HEK293T (cell line): ENCODE measurements around the gene RUSC2.

ENCODE experiments used
- CTCF ChIA-PET: fragments of 350-600 bp; formaldehyde crosslinking; extraction: SDS; loops from one replicate; lab custom pipeline; 2021; ENCODE audit warnings: antibody characterized with exemption, inconsistent platforms; lab: Yijun Ruan, JAX
- POLR2A ChIA-PET: fragments of 350-600 bp; formaldehyde crosslinking; extraction: SDS; loops from one replicate; lab custom pipeline; 2020; ENCODE audit warnings: antibody characterized with exemption, inconsistent platforms; lab: Yijun Ruan, JAX
- DNase-seq: peaks from one replicate; pipeline ENCODE4 v3.0.0; 2012; ENCODE audit warnings: mixed read lengths; ENCODE audit errors: extremely low spot score
- ARNT ChIP-seq: fragments of 450-650 bp; IDR thresholded peaks from 2 replicates; pipeline ENCODE4 v1.6.1; 2017; ENCODE audit warnings: mild to moderate bottlenecking
- BHLHE40 ChIP-seq: fragments of 450-650 bp; IDR thresholded peaks from 2 replicates; pipeline ENCODE4 v1.6.1; 2016; ENCODE audit warnings: mild to moderate bottlenecking, moderate library complexity, borderline replicate concordance
- CTBP1 ChIP-seq: fragments of 450-650 bp; IDR thresholded peaks from 2 replicates; pipeline ENCODE4 v1.6.1; 2016; ENCODE audit warnings: borderline replicate concordance
- ELF4 ChIP-seq: fragments of 450-650 bp; IDR thresholded peaks from 2 replicates; pipeline ENCODE4 v1.6.1; 2017; ENCODE audit warnings: antibody characterized with exemption
- FOXA1 ChIP-seq: fragments of 450-650 bp; IDR thresholded peaks from 2 replicates; pipeline ENCODE4 v1.6.1; 2016; ENCODE audit warnings: mild to moderate bottlenecking
- FOXK2 ChIP-seq: fragments of 450-650 bp; IDR thresholded peaks from 2 replicates; pipeline ENCODE4 v1.6.1; 2016; ENCODE audit warnings: mild to moderate bottlenecking
- FOXM1 ChIP-seq: fragments of 450-650 bp; IDR thresholded peaks from 2 replicates; pipeline ENCODE4 v1.6.1; 2017; ENCODE audit warnings: mild to moderate bottlenecking, borderline replicate concordance
- HDGF ChIP-seq: fragments of 450-650 bp; IDR thresholded peaks from 2 replicates; pipeline ENCODE4 v1.6.1; 2017; ENCODE audit warnings: antibody characterized with exemption, borderline replicate concordance
- L3MBTL2 ChIP-seq: fragments of 450-650 bp; conservative IDR thresholded peaks from 2 replicates; pipeline ENCODE4 v1.6.1; 2016; ENCODE audit warnings: mild to moderate bottlenecking
- LEF1 ChIP-seq: fragments of 450-650 bp; IDR thresholded peaks from 2 replicates; pipeline ENCODE4 v1.6.1; 2017; ENCODE audit warnings: mild to moderate bottlenecking, borderline replicate concordance
- NFRKB ChIP-seq: fragments of 450-650 bp; IDR thresholded peaks from 2 replicates; pipeline ENCODE4 v1.6.1; 2016; ENCODE audit warnings: mild to moderate bottlenecking, moderate library complexity
- SP1 ChIP-seq: fragments of 450-650 bp; IDR thresholded peaks from 2 replicates; pipeline ENCODE4 v1.6.1; 2017
- SUZ12 ChIP-seq: fragments of 450-650 bp; IDR thresholded peaks from 2 replicates; pipeline ENCODE4 v1.6.1; 2016; ENCODE audit warnings: mild to moderate bottlenecking
- TARDBP ChIP-seq: fragments of 450-650 bp; IDR thresholded peaks from 2 replicates; pipeline ENCODE4 v1.6.1; 2016
- ZNF384 ChIP-seq: fragments of 450-650 bp; IDR thresholded peaks from 2 replicates; pipeline ENCODE4 v1.6.1; 2016
- TF ChIP-seq, protein P1 (sequence below): fragments of 450-650 bp; IDR thresholded peaks from 2 replicates; pipeline ENCODE4 v1.6.1; 2016

RUSC2 gene

GRCh38 chr9:35517552-35518224 lies 27.8 kb downstream of the RUSC2 start:
- POLR2A ChIA-PET, result no interaction called here
- CTCF ChIA-PET, result no interaction called here
- no peak for DNase-seq
- TF ChIP-seq FOXA1 (no peak), ELF4 (no peak), SUZ12 (no peak)

DNA sequence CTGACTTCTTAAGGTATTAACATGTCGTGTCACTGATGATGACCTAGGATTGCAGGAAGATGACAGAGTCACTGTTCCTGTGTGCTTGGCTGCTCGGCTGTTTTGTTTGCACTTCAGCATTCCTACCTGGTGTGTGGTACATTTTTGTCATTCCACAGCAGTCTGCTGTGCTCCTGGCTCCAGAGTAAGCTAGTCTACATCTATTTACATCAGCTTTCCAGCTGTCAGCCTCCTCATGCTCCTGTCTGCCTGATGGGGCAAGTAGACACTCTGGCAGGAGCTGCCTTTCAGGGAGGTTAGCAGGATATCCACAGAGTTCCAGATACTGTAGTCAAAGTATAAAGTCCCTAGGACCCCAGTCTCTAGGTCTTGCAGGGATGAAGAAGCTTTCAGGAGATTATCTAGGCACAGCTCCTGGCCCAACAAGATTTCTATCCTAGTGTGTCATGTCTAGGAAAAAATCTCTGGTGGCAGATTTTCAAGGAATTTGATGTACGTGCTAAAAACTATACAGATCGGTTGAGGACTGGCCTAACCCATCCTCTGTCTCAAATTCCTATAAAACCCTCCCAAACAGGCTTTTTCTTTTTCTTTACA lies 28.4 kb downstream of the RUSC2 start:
- no peak for DNase-seq
- CTCF ChIA-PET, result no interaction called here
- POLR2A ChIA-PET, result no interaction called here
- TF ChIP-seq ARNT (no peak), FOXK2 (no peak), HDGF (no peak), ZNF384 (no peak), ELF4 (no peak), NFRKB (no peak), L3MBTL2 (no peak), FOXA1 (no peak)

DNA sequence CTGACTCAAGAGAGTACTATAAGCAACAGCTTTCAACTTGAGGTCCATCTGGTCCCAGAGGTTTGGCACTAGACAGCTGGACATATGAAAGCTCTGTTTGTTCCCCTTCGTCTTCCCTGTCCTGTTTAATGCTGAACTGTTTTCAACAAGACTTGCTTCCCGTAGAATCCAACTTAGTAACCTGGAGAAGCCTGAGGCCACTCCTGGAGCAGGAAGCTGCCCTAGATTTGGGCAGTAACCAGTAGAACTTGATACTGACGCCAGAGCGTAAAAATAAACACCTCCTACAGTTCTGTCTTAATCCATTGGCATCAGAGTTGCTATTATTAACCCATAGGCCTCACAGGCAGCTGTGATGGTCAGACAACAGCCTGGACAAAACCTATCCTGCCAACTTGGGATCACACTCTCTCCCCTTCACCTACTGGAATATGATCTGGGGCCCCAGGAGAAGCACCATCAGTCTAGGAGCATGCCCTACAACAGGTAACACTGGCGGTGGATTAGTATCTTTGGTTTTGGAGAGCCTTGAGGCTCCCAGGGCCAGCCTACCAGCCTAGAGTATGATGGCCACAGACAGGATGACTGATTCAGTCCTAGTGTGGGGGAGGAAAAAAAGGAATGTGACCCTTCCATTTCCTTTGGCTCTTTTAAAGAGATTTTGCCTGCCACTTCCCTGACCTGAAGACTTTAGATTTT lies 29.2 kb downstream of the RUSC2 start:
- CTCF ChIA-PET, result interaction anchor here (1.0 kb wide), 1 partner anchor 8 kb away, joined by 4 read pairs; no protein-coding TSS in a partner anchor
- TF ChIP-seq FOXA1 (no peak), FOXK2 (no peak), NFRKB (no peak), SUZ12 (no peak), BHLHE40 (no peak), L3MBTL2 (no peak), HDGF (no peak), SP1 (no peak), ZNF384 (no peak)
- TF ChIP-seq, protein P1, sequence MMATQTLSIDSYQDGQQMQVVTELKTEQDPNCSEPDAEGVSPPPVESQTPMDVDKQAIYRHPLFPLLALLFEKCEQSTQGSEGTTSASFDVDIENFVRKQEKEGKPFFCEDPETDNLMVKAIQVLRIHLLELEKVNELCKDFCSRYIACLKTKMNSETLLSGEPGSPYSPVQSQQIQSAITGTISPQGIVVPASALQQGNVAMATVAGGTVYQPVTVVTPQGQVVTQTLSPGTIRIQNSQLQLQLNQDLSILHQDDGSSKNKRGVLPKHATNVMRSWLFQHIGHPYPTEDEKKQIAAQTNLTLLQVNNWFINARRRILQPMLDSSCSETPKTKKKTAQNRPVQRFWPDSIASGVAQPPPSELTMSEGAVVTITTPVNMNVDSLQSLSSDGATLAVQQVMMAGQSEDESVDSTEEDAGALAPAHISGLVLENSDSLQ, result no peak
- no peak for DNase-seq
- POLR2A ChIA-PET, result no interaction called here

- DNase-seq, result no peak
- ChIA-PET POLR2A (no interaction called here), CTCF (interaction anchor here (1.0 kb wide), 1 partner anchor 9 kb away, joined by 4 read pairs; no protein-coding TSS in a partner anchor)
These were observed 29.9 kb downstream of the RUSC2 start for GRCh38 chr9:35519692-35520363.

GRCh38 chr9:35520364-35520710 lies 30.4 kb downstream of the RUSC2 start:
- no peak for DNase-seq
- ChIA-PET POLR2A (no interaction called here), CTCF (no interaction called here)
- no peak for TF ChIP-seq BHLHE40
- TF ChIP-seq ZNF384, result no peak
- no peak for TF ChIP-seq LEF1
- TF ChIP-seq HDGF, result no peak
- TF ChIP-seq L3MBTL2, result no peak
- no peak for TF ChIP-seq CTBP1
- no peak for TF ChIP-seq SUZ12

More at GRCh38 chr9:35519692-35520363, 29.9 kb downstream of the RUSC2 start:
- TF ChIP-seq BHLHE40 (no peak), HDGF (no peak), ELF4 (no peak), L3MBTL2 (no peak), TARDBP (no peak), ZNF384 (no peak), NFRKB (no peak), FOXA1 (no peak), SUZ12 (no peak), ARNT (no peak), FOXM1 (no peak), FOXK2 (no peak), SP1 (no peak), LEF1 (no peak), CTBP1 (no peak)
- TF ChIP-seq, protein P1, result no peak

GRCh38 chr9:35521708-35522107 lies 31.8 kb downstream of the RUSC2 start:
- POLR2A ChIA-PET, result no interaction called here
- CTCF ChIA-PET, result no interaction called here
- TF ChIP-seq FOXK2 (no peak), TARDBP (no peak), SP1 (no peak)
- no peak for DNase-seq

GRCh38 chr9:35522187-35522586 lies 32.3 kb downstream of the RUSC2 start:
- TF ChIP-seq SUZ12, result no peak
- TF ChIP-seq FOXM1, result no peak
- no peak for TF ChIP-seq CTBP1
- no peak for DNase-seq
- ChIA-PET POLR2A (no interaction called here), CTCF (no interaction called here)
